Endothelial cell of umbilical vein (primary cell): ENCODE data around the gene PGAP1. TPM values are rescaled to one million over a fixed set of nuclear protein-coding genes. Genes with fewer than 3 reads are reported as not detected.

Source experiments
- BruUV-seq: library from RNA; stranded (reverse); fragments of 400-500 nt; replicated peaks from 2 replicates; lab custom pipeline; 2021; lab: Mats Ljungman, UMichigan
- CTCF ChIA-PET: fragments of 300-600, 350-600 bp; sonication (Branson Sonifier 250); formaldehyde crosslinking; loops from one replicate; lab custom pipeline; 2021; ENCODE audit warnings: antibody characterized with exemption, inconsistent platforms; lab: Charles Lee
- POLR2A ChIA-PET: fragments of 300-600, 350-600 bp; sonication (Branson Sonifier 250); formaldehyde crosslinking; loops from one replicate; lab custom pipeline; 2021; ENCODE audit warnings: antibody characterized with exemption, inconsistent platforms; lab: Charles Lee
- DNase-seq: peaks from one replicate; pipeline ENCODE4 v3.0.0-alpha.2; 2011; ENCODE audit warnings: low read depth, low spot score
- FAIRE-seq: peaks from 2 replicates; lab custom pipeline; 2011; peaks lifted over from hg19 to GRCh38; lab: Jason Lieb, UNC
- H2AFZ ChIP-seq: 2 replicates; pipeline ENCODE4 v1.6.0; 2012; ENCODE audit warnings: low read depth, low read length, control low read depth, inconsistent platforms
- H3K27ac ChIP-seq: 2 replicates; pipeline ENCODE4 v1.5.1; 2011; ENCODE audit warnings: low read depth, mild to moderate bottlenecking, control low read depth, low read length, moderate library complexity; ENCODE audit not compliant: insufficient read depth
- H3K27me3 ChIP-seq, 2 experiments: 2 replicates each; pipeline versions ENCODE4 v1.6.0 to v1.6.1; 2011; ENCODE audit warnings: low read length in 2 of 2, mixed read lengths in 1 of 2; ENCODE audit not compliant: control insufficient read depth in 2 of 2, insufficient read depth in 2 of 2
- H3K36me3 ChIP-seq, 2 experiments: 2 replicates in 1 of 2; 3 replicates in 1 of 2; pipeline ENCODE4 v1.5.1; 2011; ENCODE audit warnings: low read length in 2 of 2, mild to moderate bottlenecking in 1 of 2, moderate library complexity in 1 of 2; ENCODE audit not compliant: control insufficient read depth in 2 of 2, insufficient read depth in 2 of 2; ENCODE audit errors: extremely low read depth in 1 of 2
- H3K4me1 ChIP-seq: 3 replicates; pipeline ENCODE4 v1.5.1; 2011; ENCODE audit warnings: mild to moderate bottlenecking, low read length; ENCODE audit not compliant: control insufficient read depth, insufficient read depth; ENCODE audit errors: extremely low read depth
- H3K4me2 ChIP-seq: 2 replicates; pipeline ENCODE4 v1.6.1; 2011; ENCODE audit warnings: low read length, control low read depth, mixed read lengths; ENCODE audit not compliant: insufficient read depth
- H3K4me3 ChIP-seq, 3 experiments: fragments of 200-600 bp in 1 of 3; sonication (generic), shearing (Covaris generic) in 1 of 3; replicated peaks in 1 of 3; 2 replicates each; pipeline ENCODE4 v1.5.1; 2011 to 2016; ENCODE audit warnings: control low read depth in 3 of 3, low read length in 3 of 3, mild to moderate bottlenecking in 2 of 3, inconsistent platforms in 1 of 3, low read depth in 1 of 3, moderate library complexity in 1 of 3; ENCODE audit not compliant: insufficient read depth in 1 of 3
- H3K79me2 ChIP-seq: 2 replicates; pipeline ENCODE4 v1.6.0; 2012; ENCODE audit warnings: low read length, inconsistent platforms; ENCODE audit not compliant: control insufficient read depth, insufficient read depth
- H3K9ac ChIP-seq: replicated peaks from 2 replicates; pipeline ENCODE3; 2011; ENCODE audit warnings: low read length, control low read depth; ENCODE audit not compliant: insufficient read depth; ENCODE audit errors: extremely low read depth
- H3K9me1 ChIP-seq: replicated peaks from 3 replicates; pipeline ENCODE4 v1.6.0; 2011; ENCODE audit warnings: mild to moderate bottlenecking, low read length; ENCODE audit not compliant: control insufficient read depth, insufficient read depth; ENCODE audit errors: extremely low read depth
- H3K9me3 ChIP-seq: replicated peaks from 2 replicates; pipeline ENCODE4 v1.5.1; 2012; ENCODE audit warnings: low read length, inconsistent platforms; ENCODE audit not compliant: control insufficient read depth, insufficient read depth
- H4K20me1 ChIP-seq: replicated peaks from 2 replicates; pipeline ENCODE3; 2011; ENCODE audit warnings: mild to moderate bottlenecking, low read length; ENCODE audit not compliant: control insufficient read depth, insufficient read depth; ENCODE audit errors: extremely low read depth
- FOS ChIP-seq: IDR thresholded peaks from 2 replicates; pipeline ENCODE4 v1.6.1; 2011; ENCODE audit warnings: mild to moderate bottlenecking, low read length, moderate library complexity, borderline replicate concordance; ENCODE audit not compliant: insufficient read depth
- GATA2 ChIP-seq: IDR thresholded peaks from 2 replicates; pipeline ENCODE4 v1.7.0; 2011; ENCODE audit warnings: low read depth, mild to moderate bottlenecking, moderate library complexity, mixed read lengths, low read length; ENCODE audit not compliant: insufficient read length, insufficient read depth
- JUN ChIP-seq: IDR thresholded peaks from 2 replicates; pipeline ENCODE4 v1.6.1; 2011; ENCODE audit warnings: borderline replicate concordance, low read depth; ENCODE audit not compliant: insufficient read length, insufficient read depth
- MYC ChIP-seq: IDR thresholded peaks from one replicate; pipeline ENCODE4 v1.6.1; 2011; ENCODE audit warnings: mild to moderate bottlenecking, low read depth, low read length
- POLR2AphosphoS5 ChIP-seq: IDR thresholded peaks from 2 replicates; pipeline ENCODE4 v1.6.1; 2012; ENCODE audit warnings: low read depth, mild to moderate bottlenecking, control low read depth, low read length, moderate library complexity; ENCODE audit not compliant: insufficient read depth
- dilution Hi-C: fragments of 300-500 bp; cut with MboI; formaldehyde crosslinking; loops from one replicate; pipeline ENCODE4 v1.15.0; 2019; ENCODE audit warnings: low sequenced_read_pairs; ENCODE audit not compliant: extremely low pct_ligation_motif_present
- intact Hi-C: fragments of 100-400 bp; cut with micrococcal nuclease; formaldehyde crosslinking; loops from one replicate; pipeline ENCODE4 v1.10.0; 2022
- polyA plus RNA-seq, 4 experiments: library from polyadenylated mRNA; depleted of rRNA in 3 of 4; stranded (reverse) in 3 of 4; unstranded in 1 of 4; fragments of >200 nt; gene quantifications; 2 replicates each; pipeline versions ENCODE4 v1.2.1 to v1.2.3, GENCODE V29; 2011 to 2012; ENCODE audit warnings: missing spikeins in 1 of 4
- total RNA-seq: library from RNA; stranded (reverse); gene quantifications from 2 replicates; pipeline ENCODE4 v1.2.3, GENCODE V29; 2021
- TF ChIP-seq, protein P1 (sequence below), 2 donors: IDR thresholded peaks; 1 replicate in 1 of 2; 2 replicates in 1 of 2; pipeline ENCODE4 v1.5.1; 2011; ENCODE audit warnings: low read length in 2 of 2, mild to moderate bottlenecking in 2 of 2, moderate library complexity in 2 of 2, control low read depth in 1 of 2, inconsistent platforms in 1 of 2, low read depth in 1 of 2; ENCODE audit not compliant: insufficient read depth in 1 of 2; ENCODE audit errors: extremely low read depth in 1 of 2

PGAP1 gene
- total and polyA plus RNA-seq, 2 donors (not counting 3 experiments of a cell fraction or from before 2014, with no cell fraction given), result 3.9 to 9.8 TPM

GRCh38 chr2:196827356-196827755 lies 99.2 kb downstream of the PGAP1 start:
- peak; percentile 73 for FAIRE-seq
- CTCF ChIA-PET, result interaction anchor here (1.2 to 1.4 kb wide), 2 partner anchors 20 to 22 kb away, joined by 3 to 4 read pairs; no protein-coding TSS in a partner anchor
- peak; percentile 35 for DNase-seq

DNA sequence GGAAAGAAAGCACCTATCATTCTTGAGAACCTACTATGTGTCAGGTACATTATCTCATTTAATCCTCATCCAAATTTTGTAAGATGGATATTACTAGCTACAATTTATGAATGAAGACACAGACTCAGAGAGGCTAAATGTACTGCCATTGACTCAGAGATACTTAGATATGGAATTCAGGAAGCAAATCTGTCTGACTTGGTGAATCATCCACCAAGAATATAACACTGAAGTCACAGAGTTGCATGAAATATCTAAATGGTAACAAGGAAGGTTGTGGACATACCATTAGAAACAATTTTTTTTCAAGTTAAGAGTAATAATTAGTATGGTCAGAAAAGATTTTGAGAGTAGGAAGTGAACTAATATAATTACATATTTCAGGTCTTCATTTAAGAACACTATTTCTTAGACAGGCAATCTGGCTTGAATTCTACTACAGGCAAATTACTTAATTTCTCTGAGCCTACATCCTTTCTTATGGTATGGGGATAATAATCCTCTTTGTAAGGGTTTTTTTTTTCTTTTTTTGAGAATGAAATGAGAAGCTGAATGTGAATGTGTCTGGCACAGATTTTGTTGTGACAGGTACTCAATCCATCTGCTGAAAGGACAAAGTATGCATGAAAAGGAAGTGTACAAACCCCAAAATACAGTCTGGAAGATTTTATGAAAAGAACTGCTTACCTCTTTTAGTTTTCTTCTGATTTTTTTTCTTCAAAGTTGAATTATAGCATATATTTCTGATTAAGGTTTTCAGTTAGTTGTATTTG lies 102.6 kb downstream of the PGAP1 start:
- ChIA-PET CTCF (interaction anchor here (1.3 to 1.5 kb wide), 2 partner anchors 12 to 25 kb away, joined by 4 read pairs; partner anchors contain the start of gene GTF3C3), POLR2A (no interaction called here)
- Histone ChIP-seq H3K4me3 (no peak overlapping the region), H3K27me3 (no peaks in the 10 kb centered on the region), H3K9me3 (no peaks in the 10 kb centered on the region), H3K4me2 (peak overlapping the region; percentile 60), H3K4me1 (peaks cover 24% of the 10 kb centered on the region), H3K9ac (no peak overlapping the region), H3K9me1 (no peaks in the 10 kb centered on the region), H2AFZ (no peak overlapping the region), H3K79me2 (no peaks in the 10 kb centered on the region), H3K36me3 (no peaks in the 10 kb centered on the region), H3K27ac (peak overlapping the region; percentile 60), H4K20me1 (no peaks in the 10 kb centered on the region)
- DNase-seq (peak; percentile 59), FAIRE-seq (peak; percentile 71)
- dilution Hi-C loops, result no loop called here
- peak; percentile 77 for TF ChIP-seq JUN
- TF ChIP-seq GATA2, result peak; percentile 76
- TF ChIP-seq POLR2AphosphoS5, result peak; percentile 26
- TF ChIP-seq FOS, result peak; percentile 82
- TF ChIP-seq MYC, result no peak
- no TSS peak for BruUV-seq
- intact Hi-C loops, result no loop called here

More at GRCh38 chr2:196827356-196827755, 99.2 kb downstream of the PGAP1 start:
- no peak overlapping the region for H3K9ac ChIP-seq
- BruUV-seq, result no TSS peak
- no peaks in the 10 kb centered on the region for H3K79me2 ChIP-seq
- no peaks in the 10 kb centered on the region for H3K9me3 ChIP-seq
- peak; percentile 27 for TF ChIP-seq FOS
- TF ChIP-seq, protein P1, sequence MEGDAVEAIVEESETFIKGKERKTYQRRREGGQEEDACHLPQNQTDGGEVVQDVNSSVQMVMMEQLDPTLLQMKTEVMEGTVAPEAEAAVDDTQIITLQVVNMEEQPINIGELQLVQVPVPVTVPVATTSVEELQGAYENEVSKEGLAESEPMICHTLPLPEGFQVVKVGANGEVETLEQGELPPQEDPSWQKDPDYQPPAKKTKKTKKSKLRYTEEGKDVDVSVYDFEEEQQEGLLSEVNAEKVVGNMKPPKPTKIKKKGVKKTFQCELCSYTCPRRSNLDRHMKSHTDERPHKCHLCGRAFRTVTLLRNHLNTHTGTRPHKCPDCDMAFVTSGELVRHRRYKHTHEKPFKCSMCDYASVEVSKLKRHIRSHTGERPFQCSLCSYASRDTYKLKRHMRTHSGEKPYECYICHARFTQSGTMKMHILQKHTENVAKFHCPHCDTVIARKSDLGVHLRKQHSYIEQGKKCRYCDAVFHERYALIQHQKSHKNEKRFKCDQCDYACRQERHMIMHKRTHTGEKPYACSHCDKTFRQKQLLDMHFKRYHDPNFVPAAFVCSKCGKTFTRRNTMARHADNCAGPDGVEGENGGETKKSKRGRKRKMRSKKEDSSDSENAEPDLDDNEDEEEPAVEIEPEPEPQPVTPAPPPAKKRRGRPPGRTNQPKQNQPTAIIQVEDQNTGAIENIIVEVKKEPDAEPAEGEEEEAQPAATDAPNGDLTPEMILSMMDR (IDR thresholded peaks at IDR 0.05; ENCODE audit: extremely low read depth in 1 of 2, insufficient read depth in 1 of 2, low read depth in 1 of 2, low read length in 2 of 2), result no peak
- H3K4me3 ChIP-seq, result no peak overlapping the region
- no peaks in the 10 kb centered on the region for H4K20me1 ChIP-seq
- H3K36me3 ChIP-seq, result no peaks in the 10 kb centered on the region
- no peak overlapping the region for H3K27ac ChIP-seq
- no peaks in the 10 kb centered on the region for H3K9me1 ChIP-seq
- no peak overlapping the region for H2AFZ ChIP-seq
- dilution Hi-C loops (no loop called here), intact Hi-C loops (no loop called here)
- POLR2A ChIA-PET, result no interaction called here
- peaks cover 22% of the 10 kb centered on the region for H3K4me1 ChIP-seq
- peak overlapping the region; percentile 24 for H3K4me2 ChIP-seq
- H3K27me3 ChIP-seq, result no peaks in the 10 kb centered on the region
